GM19239 (cell line): ENCODE data around the gene MCC.

Experiments used
- DNase-seq: peaks from one replicate; pipeline ENCODE4 v3.0.0; 2011; ENCODE audit warnings: low spot score; ENCODE audit not compliant: insufficient read length
- FAIRE-seq: peaks from 2 replicates; lab custom pipeline; 2011; peaks lifted over from hg19 to GRCh38; lab: Jason Lieb, UNC

MCC gene

GRCh38 chr5:113256671-113257452, 231.4 kb downstream of the MCC start:
- no peak for FAIRE-seq
- no peak for DNase-seq

GRCh38 chr5:113255579-113256386, 232.5 kb downstream of the MCC start:
- FAIRE-seq (no peak), DNase-seq (no peak)

GRCh38 chr5:113255105-113255504, 233.1 kb downstream of the MCC start:
- no peak for FAIRE-seq
- DNase-seq: no peak

GRCh38 chr5:113253037-113253436, 235.2 kb downstream of the MCC start:
- DNase-seq (no peak), FAIRE-seq (no peak)

- FAIRE-seq: no peak
Observed at GRCh38 chr5:113252066-113252465, 236.2 kb downstream of the MCC start.

GRCh38 chr5:113250341-113250953, 237.8 kb downstream of the MCC start:
- DNase-seq: no peak
- no peak for FAIRE-seq

More at GRCh38 chr5:113252066-113252465, 236.2 kb downstream of the MCC start:
- no peak for DNase-seq

- FAIRE-seq (no peak), DNase-seq (no peak)
Observed at GRCh38 chr5:113249206-113249605, 239.0 kb downstream of the MCC start.

- DNase-seq (no peak), FAIRE-seq (no peak)
Observed at GRCh38 chr5:113246361-113246870, 241.8 kb downstream of the MCC start.

- FAIRE-seq (peak; percentile 64), DNase-seq (no peak)
Observed at GRCh38 chr5:113245427-113246225, 242.6 kb downstream of the MCC start.

- DNase-seq (no peak), FAIRE-seq (no peak)
Observed at GRCh38 chr5:113244966-113245365, 243.3 kb downstream of the MCC start.

GRCh38 chr5:113243349-113243664, 244.9 kb downstream of the MCC start:
- DNase-seq (no peak), FAIRE-seq (peak; percentile 37)

- no peak for DNase-seq
- FAIRE-seq: peak; percentile 48
Observed at GRCh38 chr5:113242481-113243348, 245.5 kb downstream of the MCC start.

- DNase-seq (no peak), FAIRE-seq (peak; percentile 21)
Observed at GRCh38 chr5:113240951-113241726, 247.1 kb downstream of the MCC start.

GRCh38 chr5:113240032-113240431, 248.2 kb downstream of the MCC start:
- FAIRE-seq (no peak), DNase-seq (no peak)

GRCh38 chr5:113237893-113238292, 250.4 kb downstream of the MCC start:
- no peak for DNase-seq
- FAIRE-seq: no peak

GRCh38 chr5:113236536-113237288, 251.5 kb downstream of the MCC start:
- DNase-seq (no peak), FAIRE-seq (no peak)

- no peak for DNase-seq
- no peak for FAIRE-seq
Observed at GRCh38 chr5:113235884-113236283, 252.4 kb downstream of the MCC start.

- DNase-seq (no peak), FAIRE-seq (no peak)
Observed at GRCh38 chr5:113234546-113234945, 253.7 kb downstream of the MCC start.
